Cardiac fibroblast (primary cell): ENCODE data around the gene SLC9A2.
A peak's percentile ranks its signal among the peaks of the same experiment; 100 is the strongest.

Experiments
- DNase-seq, 2 donors: peaks; one replicate each; pipeline versions ENCODE4 v3.0.0 to v3.0.0-alpha.2; 2010; ENCODE audit warnings: low read depth in 2 of 2
- H3K4me3 ChIP-seq, 2 donors: replicated peaks in 1 of 2; 1 replicate in 1 of 2; 2 replicates in 1 of 2; pipeline ENCODE4 v1.5.1; 2011; ENCODE audit warnings: low read depth in 2 of 2, low read length in 2 of 2, mild to moderate bottlenecking in 2 of 2, moderate library complexity in 1 of 2
- TF ChIP-seq, protein P1 (sequence below): IDR thresholded peaks from one replicate; pipeline ENCODE4 v1.5.1; 2011; ENCODE audit warnings: low read depth, mild to moderate bottlenecking, low read length, inconsistent platforms

SLC9A2 gene

DNA sequence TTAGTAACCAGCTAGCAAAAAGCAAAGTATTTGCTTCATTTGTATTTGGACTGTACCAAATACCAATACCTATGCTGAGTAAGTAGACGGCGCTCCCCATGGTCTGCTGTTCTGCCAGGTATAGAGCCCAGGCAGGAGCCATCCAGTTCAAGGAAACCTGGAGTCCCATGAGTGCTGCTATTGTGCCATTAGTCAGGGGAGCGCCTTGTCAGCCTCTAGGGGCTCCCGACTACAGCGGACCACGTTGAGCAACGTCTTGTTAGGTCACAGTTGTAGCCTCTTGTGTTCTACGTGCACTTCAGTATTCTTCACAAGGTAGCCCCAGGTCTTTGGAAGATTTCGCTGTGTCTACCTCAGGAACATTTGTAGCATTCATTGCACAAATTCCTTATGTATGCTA is 21.6 kb upstream of the SLC9A2 start:
- no peak overlapping the region for H3K4me3 ChIP-seq
- TF ChIP-seq, protein P1, sequence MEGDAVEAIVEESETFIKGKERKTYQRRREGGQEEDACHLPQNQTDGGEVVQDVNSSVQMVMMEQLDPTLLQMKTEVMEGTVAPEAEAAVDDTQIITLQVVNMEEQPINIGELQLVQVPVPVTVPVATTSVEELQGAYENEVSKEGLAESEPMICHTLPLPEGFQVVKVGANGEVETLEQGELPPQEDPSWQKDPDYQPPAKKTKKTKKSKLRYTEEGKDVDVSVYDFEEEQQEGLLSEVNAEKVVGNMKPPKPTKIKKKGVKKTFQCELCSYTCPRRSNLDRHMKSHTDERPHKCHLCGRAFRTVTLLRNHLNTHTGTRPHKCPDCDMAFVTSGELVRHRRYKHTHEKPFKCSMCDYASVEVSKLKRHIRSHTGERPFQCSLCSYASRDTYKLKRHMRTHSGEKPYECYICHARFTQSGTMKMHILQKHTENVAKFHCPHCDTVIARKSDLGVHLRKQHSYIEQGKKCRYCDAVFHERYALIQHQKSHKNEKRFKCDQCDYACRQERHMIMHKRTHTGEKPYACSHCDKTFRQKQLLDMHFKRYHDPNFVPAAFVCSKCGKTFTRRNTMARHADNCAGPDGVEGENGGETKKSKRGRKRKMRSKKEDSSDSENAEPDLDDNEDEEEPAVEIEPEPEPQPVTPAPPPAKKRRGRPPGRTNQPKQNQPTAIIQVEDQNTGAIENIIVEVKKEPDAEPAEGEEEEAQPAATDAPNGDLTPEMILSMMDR = no peak
- DNase-seq = no peak

DNA sequence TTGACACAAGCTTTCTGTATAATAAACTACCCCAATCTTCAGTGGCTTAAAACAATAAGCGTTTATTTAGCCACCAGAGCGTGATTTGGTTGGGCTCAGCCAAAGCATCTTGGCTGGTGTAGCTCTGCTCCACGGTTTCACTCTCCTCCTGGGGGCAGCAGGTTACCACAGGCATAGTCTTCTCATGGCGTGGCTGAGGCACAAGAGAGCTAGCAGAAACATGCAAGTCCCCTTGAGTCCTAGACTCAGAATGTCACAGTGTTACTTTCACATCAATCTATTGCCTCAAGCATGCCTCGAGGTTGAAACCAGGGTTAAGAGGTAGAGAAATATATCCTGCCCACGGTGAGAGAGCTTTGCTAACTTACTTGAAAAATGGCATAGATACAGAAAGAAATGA is 19.9 kb upstream of the SLC9A2 start:
- TF ChIP-seq, protein P1 = no peak
- H3K4me3 ChIP-seq = no peak overlapping the region
- no peak for DNase-seq

DNA sequence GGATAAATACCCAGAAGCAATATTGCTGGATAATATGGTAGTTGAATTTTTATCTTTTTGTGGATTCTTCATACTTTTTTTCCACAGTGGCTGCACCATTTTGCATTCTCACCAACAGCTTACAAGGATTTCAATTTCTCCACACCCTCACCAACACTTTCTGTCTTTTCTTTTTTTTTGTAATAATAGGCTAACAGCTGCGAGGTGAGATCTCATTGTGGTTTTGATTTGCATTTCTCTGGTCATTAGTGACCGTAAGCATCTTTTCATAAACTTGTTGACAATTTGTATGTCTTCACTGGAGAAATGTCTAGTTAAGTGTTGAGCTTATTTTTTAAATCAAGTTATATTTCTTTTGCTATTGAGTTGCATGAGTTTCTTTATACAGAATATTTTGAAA is 17.6 kb upstream of the SLC9A2 start:
- TF ChIP-seq, protein P1 = no peak
- no peak for DNase-seq
- H3K4me3 ChIP-seq = no peak overlapping the region

DNA sequence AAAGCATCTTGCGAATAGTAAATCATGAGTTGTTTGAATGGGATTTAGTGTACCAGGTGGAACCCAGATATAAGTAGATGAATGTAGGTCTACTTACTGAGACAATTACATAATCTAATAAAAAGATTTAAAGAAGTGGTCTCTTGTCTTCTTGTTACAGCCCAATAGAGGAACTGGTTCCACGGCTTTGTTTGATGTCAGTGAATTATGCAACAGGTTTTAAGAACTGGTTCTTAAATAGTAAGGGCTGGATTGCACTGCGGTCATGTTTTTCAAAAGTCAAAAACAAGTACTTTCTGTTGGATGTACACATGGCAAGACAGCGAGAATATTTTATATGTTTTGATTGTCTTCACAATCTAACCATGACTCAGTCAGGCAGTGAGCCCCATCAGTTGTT is 15.4 kb upstream of the SLC9A2 start:
- no peak overlapping the region for H3K4me3 ChIP-seq
- no peak for DNase-seq
- TF ChIP-seq, protein P1 = no peak

DNA sequence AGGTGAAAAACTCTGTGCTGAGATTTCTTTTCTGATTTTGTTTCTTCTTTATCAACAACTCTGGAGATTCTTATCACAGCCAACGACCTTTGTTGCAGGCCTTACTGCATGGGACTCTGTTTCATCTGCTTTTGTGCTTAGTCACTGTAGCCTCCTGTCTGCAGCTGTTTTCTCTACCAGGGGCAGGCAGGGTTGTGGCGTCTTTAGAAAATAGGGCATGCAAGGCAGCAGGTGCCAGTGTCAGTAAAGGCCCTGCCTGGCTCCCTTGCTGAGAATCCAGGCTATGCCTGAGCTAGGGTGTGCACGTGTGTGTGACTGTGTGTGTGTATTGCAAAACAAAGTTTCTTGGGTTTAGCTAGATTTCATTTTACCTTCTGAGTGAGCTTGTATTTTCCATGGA is 14.6 kb upstream of the SLC9A2 start:
- DNase-seq = no peak
- H3K4me3 ChIP-seq = no peak overlapping the region
- TF ChIP-seq, protein P1 = no peak

DNA sequence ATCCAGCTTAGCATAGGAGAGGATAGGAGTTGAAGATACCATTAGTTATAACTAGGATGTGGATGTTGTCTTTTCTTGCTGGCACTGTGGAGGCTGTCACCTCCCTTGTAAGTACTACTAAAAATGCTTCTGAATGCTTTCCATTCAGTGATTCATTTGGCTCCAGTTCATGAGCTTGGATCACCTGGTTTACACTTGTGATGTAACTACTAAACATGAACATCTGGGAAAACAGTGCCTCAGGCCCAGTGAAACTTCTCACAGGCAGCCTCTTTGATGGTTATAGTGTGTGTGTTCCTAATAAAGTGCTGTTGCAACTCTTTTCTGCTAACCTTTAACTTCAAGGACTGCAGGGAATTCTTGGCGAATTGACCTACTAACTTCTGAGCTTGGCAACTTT is 13.0 kb upstream of the SLC9A2 start:
- TF ChIP-seq, protein P1 = no peak
- no peak overlapping the region for H3K4me3 ChIP-seq
- DNase-seq = peak in 1 of 2 donors; percentile 37

DNA sequence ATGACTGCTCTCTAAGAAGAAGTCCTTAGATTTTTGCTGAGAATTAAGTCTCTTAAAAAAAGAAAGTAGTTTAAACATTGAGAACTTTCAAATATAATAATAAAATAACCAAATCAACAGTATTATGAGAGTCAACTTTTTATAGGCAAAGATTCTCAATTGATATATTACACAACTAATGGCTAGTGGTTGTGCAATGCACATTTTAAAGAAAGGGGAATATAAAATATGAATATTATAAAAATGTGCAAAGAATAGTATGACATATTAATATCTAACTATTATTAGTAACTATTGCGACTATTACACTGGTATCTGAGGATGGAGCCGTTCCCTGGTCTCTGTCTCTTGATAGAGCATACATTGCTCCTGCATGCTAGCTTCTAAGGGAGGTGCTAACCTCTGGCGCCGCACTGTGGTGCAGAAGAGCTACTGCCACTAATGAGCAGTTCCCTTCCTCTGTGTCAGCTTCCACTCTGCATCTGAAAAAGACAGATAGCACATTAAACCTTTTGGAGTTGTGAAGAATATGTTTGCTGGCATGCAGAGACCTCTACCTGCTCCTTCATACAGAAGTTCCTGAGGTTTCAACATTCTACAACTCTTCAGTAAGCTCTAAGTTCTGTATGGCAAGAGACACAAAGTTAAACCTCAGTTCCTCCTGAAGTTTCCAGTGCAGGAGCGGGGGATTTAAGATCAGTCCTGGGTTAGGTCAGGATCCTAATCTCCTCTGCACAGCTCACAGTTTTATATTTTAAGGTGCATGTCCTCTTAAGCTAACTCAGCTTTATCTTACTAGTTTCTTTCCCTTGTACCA is 3.5 kb upstream of the SLC9A2 start:
- DNase-seq = peak; percentile 73 to 77
- TF ChIP-seq, protein P1 = peak; percentile 100
- no peak overlapping the region for H3K4me3 ChIP-seq
